ENCODE measurements around the gene PLCH1. TPM values are rescaled to one million over a fixed set of nuclear protein-coding genes. Genes with fewer than 3 reads are reported as not detected.

The PLCH1 gene
- total RNA-seq, 4 donors from 2014 or later, result 0.68 to 1.2 (median 0.87) TPM

GRCh38 chr3:155748611-155749365, 3.9 kb upstream of the PLCH1 start:
- 65% methylated on average over 8 of the region's 8 CpGs for WGBS
- no peaks in the 10 kb centered on the region for H3K27me3 ChIP-seq
- H3K4me1 ChIP-seq, result peaks cover 23% of the 10 kb centered on the region
- H3K36me3 ChIP-seq, result no peaks in the 10 kb centered on the region
- H3K9me3 ChIP-seq, result no peaks in the 10 kb centered on the region
- DNase-seq (ENCODE audit: low spot score in 2 of 2), result no peak
- TF ChIP-seq CTCF (IDR thresholded peaks at IDR 0.05), result no peak
- no peak for TF ChIP-seq EP300 (IDR thresholded peaks at IDR 0.05)
- TF ChIP-seq POLR2A (IDR thresholded peaks at IDR 0.05), result no peak
- TF ChIP-seq POLR2AphosphoS5 (IDR thresholded peaks at IDR 0.05), result no peak
- H3K27ac ChIP-seq, result no peak overlapping the region
- H3K4me3 ChIP-seq, result no peak overlapping the region

GRCh38 chr3:155747946-155748290, 3.0 kb upstream of the PLCH1 start:
- H3K36me3 ChIP-seq, result no peaks in the 10 kb centered on the region
- H3K4me1 ChIP-seq, result peaks cover 30% of the 10 kb centered on the region
- TF ChIP-seq CTCF (IDR thresholded peaks at IDR 0.05), result no peak
- WGBS, result 82% methylated on average over 3 of the region's 3 CpGs
- H3K27ac ChIP-seq, result no peak overlapping the region
- H3K27me3 ChIP-seq, result peaks cover 5% of the 10 kb centered on the region
- H3K4me3 ChIP-seq, result no peak overlapping the region
- no peak for DNase-seq (ENCODE audit: low spot score in 2 of 2)
- no peaks in the 10 kb centered on the region for H3K9me3 ChIP-seq

- H3K27ac ChIP-seq, result no peak overlapping the region
- DNase-seq (ENCODE audit: low spot score in 2 of 2), result no peak
- H3K4me3 ChIP-seq, result no peak overlapping the region
- TF ChIP-seq POLR2A (IDR thresholded peaks at IDR 0.05), result no peak
- no peak for TF ChIP-seq CTCF (IDR thresholded peaks at IDR 0.05)
- TF ChIP-seq EP300 (IDR thresholded peaks at IDR 0.05), result no peak
- no peak for TF ChIP-seq POLR2AphosphoS5 (IDR thresholded peaks at IDR 0.05)
- H3K36me3 ChIP-seq, result no peaks in the 10 kb centered on the region
- H3K27me3 ChIP-seq, result peaks cover 8% of the 10 kb centered on the region
- 56% methylated on average over 2 of the region's 2 CpGs for WGBS
- H3K4me1 ChIP-seq, result peaks cover 30% of the 10 kb centered on the region
- no peaks in the 10 kb centered on the region for H3K9me3 ChIP-seq
Observed at GRCh38 chr3:155747286-155747945, 2.5 kb upstream of the PLCH1 start.

- TF ChIP-seq POLR2A (IDR thresholded peaks at IDR 0.05), result no peak
- no peak for TF ChIP-seq POLR2AphosphoS5 (IDR thresholded peaks at IDR 0.05)
- no peak for TF ChIP-seq EP300 (IDR thresholded peaks at IDR 0.05)
- no peak for TF ChIP-seq CTCF (IDR thresholded peaks at IDR 0.05)
- DNase-seq (ENCODE audit: low spot score in 2 of 2), result no peak
- Histone ChIP-seq H3K4me3 (no peak overlapping the region), H3K36me3 (no peaks in the 10 kb centered on the region), H3K27me3 (peaks cover 11% of the 10 kb centered on the region), H3K27ac (no peak overlapping the region), H3K4me1 (peaks cover 30% of the 10 kb centered on the region), H3K9me3 (no peaks in the 10 kb centered on the region)
- 80% methylated on average over 1 of the region's 1 CpG for WGBS
Observed at GRCh38 chr3:155746703-155747102, 1.8 kb upstream of the PLCH1 start.

DNA sequence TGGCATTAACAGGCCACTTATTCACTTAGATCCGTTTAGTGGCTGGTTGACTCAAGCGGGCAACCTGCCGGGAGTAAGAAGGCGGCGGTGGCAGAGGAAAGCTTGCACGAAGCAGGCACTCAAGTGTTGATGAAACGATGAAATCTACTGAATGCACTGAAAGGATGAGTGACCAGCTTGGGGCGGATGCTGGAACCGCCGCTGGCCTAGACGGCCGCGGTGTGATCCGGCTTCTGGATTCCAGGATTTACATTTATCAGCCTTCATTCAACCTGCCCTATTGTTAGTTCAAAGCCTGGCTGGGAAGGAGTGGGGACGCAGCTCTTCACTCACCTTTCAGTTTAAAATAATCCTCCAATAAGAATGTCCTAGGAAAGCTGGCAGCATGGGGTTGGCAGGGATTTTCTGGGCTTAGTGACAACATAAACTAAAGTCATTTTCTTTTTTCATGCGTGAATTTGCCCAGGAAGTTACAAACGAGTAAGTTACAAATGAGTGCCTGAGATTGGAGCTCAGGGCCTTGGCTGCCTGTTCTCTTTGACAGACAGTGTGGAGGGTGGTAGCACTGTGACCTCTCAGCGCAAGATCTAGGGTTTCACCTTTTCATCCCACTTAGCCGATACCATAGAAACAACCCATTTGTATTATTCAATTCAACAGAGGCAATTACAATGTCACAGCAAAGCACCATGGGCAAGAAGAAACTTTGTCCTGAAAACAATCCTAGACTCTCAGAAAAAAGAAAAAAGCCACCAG, 1.1 kb upstream of the PLCH1 start:
- no peak for DNase-seq (ENCODE audit: low spot score in 2 of 2)
- H3K36me3 ChIP-seq, result no peaks in the 10 kb centered on the region
- H3K4me3 ChIP-seq, result peak overlapping the region; percentile 62
- whole genome bisulfite sequencing, result 29% methylated on average over 19 of the region's 19 CpGs
- no peak for TF ChIP-seq POLR2A (IDR thresholded peaks at IDR 0.05)
- TF ChIP-seq POLR2AphosphoS5 (IDR thresholded peaks at IDR 0.05), result no peak
- no peak for TF ChIP-seq EP300 (IDR thresholded peaks at IDR 0.05)
- TF ChIP-seq CTCF (IDR thresholded peaks at IDR 0.05), result no peak
- peaks cover 11% of the 10 kb centered on the region for H3K27me3 ChIP-seq
- H3K4me1 ChIP-seq, result peaks cover 30% of the 10 kb centered on the region
- H3K9me3 ChIP-seq, result no peaks in the 10 kb centered on the region
- no peak overlapping the region for H3K27ac ChIP-seq
